ENCODE results near the gene KRT71.

GRCh38 chr12:52518574-52519386, 34.2 kb downstream of the KRT71 start:
- TF ChIP-seq BHLHE40 (IDR thresholded peaks at IDR 0.05; ENCODE audit: borderline replicate concordance) (no peak), NFRKB (IDR thresholded peaks at IDR 0.05) (no peak)

Data from HEK293T (cell line).